Activated CD4-positive, alpha-beta memory T cell treated with anti-CD3 and anti-CD28 coated beads for 36 hours (primary cell): Measurements from ENCODE around the gene CCDC34. TPM values are rescaled to one million over a fixed set of nuclear protein-coding genes. Genes with fewer than 3 reads are reported as not detected.
A peak's percentile ranks its signal among the peaks of the same experiment; 100 is the strongest.

Source experiments
- CTCF ChIA-PET: fragments of 350-600 bp; sonication (Branson Sonifier 250); formaldehyde crosslinking; loops from one replicate; lab custom pipeline; 2021; ENCODE audit warnings: antibody characterized with exemption, inconsistent platforms; lab: Charles Lee
- POLR2A ChIA-PET: fragments of 350-600 bp; sonication (Branson Sonifier 250); formaldehyde crosslinking; loops from one replicate; lab custom pipeline; 2021; ENCODE audit warnings: antibody characterized with exemption; lab: Charles Lee
- DNase-seq: peaks from one replicate; pipeline ENCODE4 v3.0.0-alpha.2; 2020
- H3K27ac Mint-ChIP-seq: one replicate; pipeline ENCODE4 v1.8.0; 2021; ENCODE audit warnings: mixed read lengths
- H3K27me3 Mint-ChIP-seq: one replicate; pipeline ENCODE4 v1.8.0; 2021; ENCODE audit warnings: mixed read lengths
- H3K36me3 Mint-ChIP-seq: one replicate; pipeline ENCODE4 v1.8.0; 2021; ENCODE audit warnings: mixed read lengths
- H3K4me1 Mint-ChIP-seq: one replicate; pipeline ENCODE4 v1.8.0; 2021; ENCODE audit warnings: low read depth, mixed read lengths
- H3K4me3 Mint-ChIP-seq: one replicate; pipeline ENCODE4 v1.8.0; 2021; ENCODE audit warnings: mild to moderate bottlenecking, mixed read lengths
- H3K9me3 Mint-ChIP-seq: one replicate; pipeline ENCODE4 v1.8.0; 2021; ENCODE audit warnings: mixed read lengths
- intact Hi-C: fragments of 100-400 bp; cut with micrococcal nuclease; formaldehyde crosslinking; loops from one replicate; pipeline ENCODE4 v1.15.1; 2023
- total RNA-seq, 2 experiments: library from RNA; stranded (reverse); gene quantifications; one replicate each; pipeline ENCODE4 v1.2.3, GENCODE V29; 2021

Gene CCDC34
- total RNA-seq = 10 to 100 TPM; 22.8 to 23.7 TPM

GRCh38 chr11:27362749-27363575 is at the start of gene CCDC34:
CCDC34 (minus strand) TSS chr11:27363215; CDS start chr11:27363194, 21 bp downstream.
- H3K36me3 Mint-ChIP-seq = no peaks in the 10 kb centered on the region
- CTCF ChIA-PET = interaction anchor here (1.0 kb wide), 1 partner anchor 67 kb away, joined by 6 read pairs; no protein-coding TSS in a partner anchor
- intact Hi-C loops = loop anchor here (1.0 to 10.0 kb wide), 8 partner anchors 26 to 745 kb away; partner anchors contain the start of genes KIF18A, LGR4, LIN7C and METTL15

GRCh38 chr11:27412192-27412691 is 49.2 kb upstream of the CCDC34 start:
- Mint-ChIP-seq H3K4me1 (no peaks in the 10 kb centered on the region), H3K36me3 (no peaks in the 10 kb centered on the region)

More at GRCh38 chr11:27362749-27363575, at the start of gene CCDC34:
- H3K4me1 Mint-ChIP-seq = peaks cover 20% of the 10 kb centered on the region
- peak; percentile 91 for DNase-seq
- no peaks in the 10 kb centered on the region for H3K27me3 Mint-ChIP-seq
- POLR2A ChIA-PET = no interaction called here
- peak within 1 kb of the TSS; percentile 88 for H3K4me3 Mint-ChIP-seq
- no peaks in the 10 kb centered on the region for H3K9me3 Mint-ChIP-seq
- H3K27ac Mint-ChIP-seq = peak within 1 kb of the TSS; percentile 73

GRCh38 chr11:27411328-27411727 is 48.3 kb upstream of the CCDC34 start:
- intact Hi-C loops = no loop called here
- no peaks in the 10 kb centered on the region for H3K4me1 Mint-ChIP-seq
- ChIA-PET CTCF (interaction anchor here (1.0 kb wide), 1 partner anchor 74 kb away, joined by 4 read pairs; no protein-coding TSS in a partner anchor), POLR2A (no interaction called here)
- H3K4me3 Mint-ChIP-seq = no peak overlapping the region
- no peaks in the 10 kb centered on the region for H3K36me3 Mint-ChIP-seq
- no peaks in the 10 kb centered on the region for H3K27me3 Mint-ChIP-seq
- no peak overlapping the region for H3K27ac Mint-ChIP-seq
- no peaks in the 10 kb centered on the region for H3K9me3 Mint-ChIP-seq
- no peak for DNase-seq

More at GRCh38 chr11:27412192-27412691, 49.2 kb upstream of the CCDC34 start:
- Mint-ChIP-seq H3K9me3 (no peaks in the 10 kb centered on the region), H3K27ac (no peak overlapping the region), H3K27me3 (no peaks in the 10 kb centered on the region), H3K4me3 (no peak overlapping the region)
- CTCF ChIA-PET = interaction anchor here (1.0 kb wide), 1 partner anchor 74 kb away, joined by 4 read pairs; no protein-coding TSS in a partner anchor
- DNase-seq = no peak
- POLR2A ChIA-PET = no interaction called here
- intact Hi-C loops = no loop called here

GRCh38 chr11:27410272-27410671 is 47.3 kb upstream of the CCDC34 start:
- no peaks in the 10 kb centered on the region for H3K9me3 Mint-ChIP-seq
- no peak overlapping the region for H3K27ac Mint-ChIP-seq
- no peaks in the 10 kb centered on the region for H3K4me1 Mint-ChIP-seq
- no peak overlapping the region for H3K4me3 Mint-ChIP-seq
- ChIA-PET POLR2A (no interaction called here), CTCF (interaction anchor here (0.5 kb wide), 1 partner anchor 75 kb away, joined by 3 read pairs; no protein-coding TSS in a partner anchor)
- H3K27me3 Mint-ChIP-seq = no peaks in the 10 kb centered on the region
- intact Hi-C loops = no loop called here
- DNase-seq = no peak
- no peaks in the 10 kb centered on the region for H3K36me3 Mint-ChIP-seq

GRCh38 chr11:27409742-27410141 is 46.7 kb upstream of the CCDC34 start:
- POLR2A ChIA-PET = no interaction called here
- H3K27me3 Mint-ChIP-seq = no peaks in the 10 kb centered on the region
- no peaks in the 10 kb centered on the region for H3K4me1 Mint-ChIP-seq
- no peak for DNase-seq
- no peak overlapping the region for H3K27ac Mint-ChIP-seq
- H3K4me3 Mint-ChIP-seq = no peak overlapping the region
- no peaks in the 10 kb centered on the region for H3K36me3 Mint-ChIP-seq
- intact Hi-C loops = no loop called here
- no peaks in the 10 kb centered on the region for H3K9me3 Mint-ChIP-seq
- CTCF ChIA-PET = no interaction called here

- intact Hi-C loops = no loop called here
- no peak for DNase-seq
- H3K4me3 Mint-ChIP-seq = no peak overlapping the region
- H3K4me1 Mint-ChIP-seq = no peaks in the 10 kb centered on the region
- H3K27ac Mint-ChIP-seq = no peak overlapping the region
- no peaks in the 10 kb centered on the region for H3K9me3 Mint-ChIP-seq
- H3K27me3 Mint-ChIP-seq = no peaks in the 10 kb centered on the region
- ChIA-PET CTCF (interaction anchor here (0.5 kb wide), 1 partner anchor 227 kb away, joined by 3 read pairs; no protein-coding TSS in a partner anchor), POLR2A (no interaction called here)
- no peaks in the 10 kb centered on the region for H3K36me3 Mint-ChIP-seq
Measured at GRCh38 chr11:27409049-27409448, 46.0 kb upstream of the CCDC34 start.

GRCh38 chr11:27408246-27408800 is 45.3 kb upstream of the CCDC34 start:
- no peak overlapping the region for H3K4me3 Mint-ChIP-seq
- no peak for DNase-seq
- H3K4me1 Mint-ChIP-seq = no peaks in the 10 kb centered on the region
- no peak overlapping the region for H3K27ac Mint-ChIP-seq
- no peaks in the 10 kb centered on the region for H3K9me3 Mint-ChIP-seq
- intact Hi-C loops = no loop called here
- H3K27me3 Mint-ChIP-seq = no peaks in the 10 kb centered on the region
- no peaks in the 10 kb centered on the region for H3K36me3 Mint-ChIP-seq
- POLR2A ChIA-PET = no interaction called here
- CTCF ChIA-PET = no interaction called here

- H3K4me3 Mint-ChIP-seq = no peak overlapping the region
- no peaks in the 10 kb centered on the region for H3K4me1 Mint-ChIP-seq
- ChIA-PET CTCF (no interaction called here), POLR2A (no interaction called here)
- no peak overlapping the region for H3K27ac Mint-ChIP-seq
- no peaks in the 10 kb centered on the region for H3K9me3 Mint-ChIP-seq
- no peak for DNase-seq
- intact Hi-C loops = no loop called here
- no peaks in the 10 kb centered on the region for H3K27me3 Mint-ChIP-seq
- no peaks in the 10 kb centered on the region for H3K36me3 Mint-ChIP-seq
Measured at GRCh38 chr11:27406498-27407354, 43.7 kb upstream of the CCDC34 start.

- intact Hi-C loops = no loop called here
- DNase-seq = no peak
Measured at GRCh38 chr11:27405134-27405533, 42.1 kb upstream of the CCDC34 start.

GRCh38 chr11:27404427-27404826 is 41.4 kb upstream of the CCDC34 start:
- Mint-ChIP-seq H3K4me3 (no peak overlapping the region), H3K9me3 (no peaks in the 10 kb centered on the region), H3K27ac (no peak overlapping the region), H3K4me1 (no peaks in the 10 kb centered on the region), H3K27me3 (no peaks in the 10 kb centered on the region), H3K36me3 (no peaks in the 10 kb centered on the region)
- ChIA-PET POLR2A (no interaction called here), CTCF (interaction anchor here (0.7 kb wide), 1 partner anchor 99 kb away, joined by 3 read pairs; no protein-coding TSS in a partner anchor)
- DNase-seq = no peak
- intact Hi-C loops = no loop called here

More at GRCh38 chr11:27405134-27405533, 42.1 kb upstream of the CCDC34 start:
- Mint-ChIP-seq H3K9me3 (no peaks in the 10 kb centered on the region), H3K4me1 (no peaks in the 10 kb centered on the region), H3K27ac (no peak overlapping the region), H3K4me3 (no peak overlapping the region), H3K27me3 (no peaks in the 10 kb centered on the region), H3K36me3 (no peaks in the 10 kb centered on the region)
- ChIA-PET POLR2A (no interaction called here), CTCF (interaction anchor here (0.7 kb wide), 1 partner anchor 98 kb away, joined by 3 read pairs; no protein-coding TSS in a partner anchor)

- H3K4me3 Mint-ChIP-seq = no peak overlapping the region
- H3K9me3 Mint-ChIP-seq = no peaks in the 10 kb centered on the region
- no peak for DNase-seq
- intact Hi-C loops = no loop called here
- no peak overlapping the region for H3K27ac Mint-ChIP-seq
- ChIA-PET CTCF (no interaction called here), POLR2A (no interaction called here)
- no peaks in the 10 kb centered on the region for H3K27me3 Mint-ChIP-seq
- H3K4me1 Mint-ChIP-seq = no peaks in the 10 kb centered on the region
- no peaks in the 10 kb centered on the region for H3K36me3 Mint-ChIP-seq
Measured at GRCh38 chr11:27403195-27403594, 40.2 kb upstream of the CCDC34 start.
